ENCODE data around the gene ACP7. TPM values are rescaled to one million over a fixed set of nuclear protein-coding genes. Genes with fewer than 3 reads are reported as not detected.

ACP7 gene
- total and polyA plus RNA-seq, 8 donors = not detected

DNA sequence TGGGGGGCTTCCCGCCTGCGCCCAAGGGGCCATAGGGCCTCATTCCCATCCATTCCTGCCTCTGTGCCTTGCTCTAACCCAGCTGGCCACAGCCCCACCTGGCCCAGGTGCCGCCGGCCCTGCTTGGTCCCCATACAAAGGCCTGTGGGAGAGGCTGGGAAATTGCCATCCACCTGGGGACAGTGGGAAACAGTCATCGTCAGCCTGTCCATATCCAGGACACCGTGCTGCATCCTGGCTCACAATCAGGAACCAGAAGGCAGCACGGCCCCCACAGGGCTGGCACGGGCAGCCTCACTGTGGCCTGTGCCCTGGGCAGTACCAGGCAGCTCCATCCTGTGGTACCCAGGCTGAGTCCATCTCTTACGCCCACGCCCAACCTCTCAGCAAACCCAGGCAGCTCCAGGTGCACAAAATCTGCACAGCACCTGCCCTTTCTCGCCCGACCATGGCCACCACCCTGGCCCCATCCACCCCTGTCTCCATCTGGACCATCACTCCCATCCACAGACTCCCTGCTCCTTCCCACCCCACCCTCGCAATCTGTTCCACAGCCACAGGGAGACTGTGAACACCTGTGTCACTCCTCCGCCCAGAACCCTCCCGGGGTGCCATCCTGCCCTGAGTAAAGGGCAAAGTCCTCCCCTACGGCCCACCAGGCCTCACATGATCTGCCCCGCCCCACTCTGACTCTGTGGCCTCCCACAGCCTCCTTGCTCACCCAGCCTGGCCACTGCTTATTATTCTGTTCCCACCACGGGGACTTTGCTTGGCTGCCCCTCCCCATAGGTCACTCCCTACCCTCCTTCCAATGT lies 30.7 kb upstream of the ACP7 start:
- intact Hi-C loops (cut with DNase I; ENCODE audit: low total_unique reads) = no loop called here

DNA sequence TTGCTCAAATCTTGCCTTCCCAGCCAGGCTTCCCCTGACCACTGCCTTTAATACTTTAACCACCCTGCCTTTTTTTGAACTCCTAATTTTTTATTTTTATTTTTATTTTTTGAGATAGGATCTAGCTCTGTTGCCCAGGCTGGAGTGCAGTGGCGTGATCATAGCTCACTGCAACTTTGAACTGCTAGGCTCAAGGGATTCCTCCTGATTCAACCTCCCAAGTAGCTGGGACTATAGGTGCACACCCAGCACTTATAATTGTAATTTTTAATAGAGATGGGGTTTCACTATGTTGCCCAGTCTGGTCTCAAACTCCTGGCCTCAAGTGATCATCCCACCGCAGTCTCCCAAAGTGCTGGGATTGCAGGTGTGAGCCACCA lies 30.1 kb upstream of the ACP7 start:
- intact Hi-C loops (cut with DNase I; ENCODE audit: low total_unique reads) = no loop called here
- TF ChIP-seq EP300 (IDR thresholded peaks at IDR 0.05) (no peak), POLR2A (IDR thresholded peaks at IDR 0.05) (no peak), POLR2AphosphoS5 (IDR thresholded peaks at IDR 0.05) (no peak)
- TF ChIP-seq, protein P1, sequence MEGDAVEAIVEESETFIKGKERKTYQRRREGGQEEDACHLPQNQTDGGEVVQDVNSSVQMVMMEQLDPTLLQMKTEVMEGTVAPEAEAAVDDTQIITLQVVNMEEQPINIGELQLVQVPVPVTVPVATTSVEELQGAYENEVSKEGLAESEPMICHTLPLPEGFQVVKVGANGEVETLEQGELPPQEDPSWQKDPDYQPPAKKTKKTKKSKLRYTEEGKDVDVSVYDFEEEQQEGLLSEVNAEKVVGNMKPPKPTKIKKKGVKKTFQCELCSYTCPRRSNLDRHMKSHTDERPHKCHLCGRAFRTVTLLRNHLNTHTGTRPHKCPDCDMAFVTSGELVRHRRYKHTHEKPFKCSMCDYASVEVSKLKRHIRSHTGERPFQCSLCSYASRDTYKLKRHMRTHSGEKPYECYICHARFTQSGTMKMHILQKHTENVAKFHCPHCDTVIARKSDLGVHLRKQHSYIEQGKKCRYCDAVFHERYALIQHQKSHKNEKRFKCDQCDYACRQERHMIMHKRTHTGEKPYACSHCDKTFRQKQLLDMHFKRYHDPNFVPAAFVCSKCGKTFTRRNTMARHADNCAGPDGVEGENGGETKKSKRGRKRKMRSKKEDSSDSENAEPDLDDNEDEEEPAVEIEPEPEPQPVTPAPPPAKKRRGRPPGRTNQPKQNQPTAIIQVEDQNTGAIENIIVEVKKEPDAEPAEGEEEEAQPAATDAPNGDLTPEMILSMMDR (IDR thresholded peaks at IDR 0.05) = no peak
- H3K9me3 ChIP-seq = peaks cover 0 to 8% (median 3%) of the 10 kb centered on the region in 4 donors
- no peaks in the 10 kb centered on the region for H3K36me3 ChIP-seq
- no peak overlapping the region for H3K4me3 ChIP-seq
- H3K27me3 ChIP-seq = no peaks in the 10 kb centered on the region
- DNase-seq = no peak
- 60 to 87% (median 78%) methylated on average over 2 of the region's 2 CpGs for WGBS, 5 donors
- H3K4me1 ChIP-seq = peaks cover 0 to 7% (median 3%) of the 10 kb centered on the region in 4 donors
- H3K27ac ChIP-seq = peak overlapping the region in 1 of 5 donors; percentile 26

More for the DNA sequence above, 30.7 kb upstream of the ACP7 start:
- Histone ChIP-seq H3K4me3 (no peak overlapping the region), H3K4me1 (peaks cover 0 to 7% (median 3%) of the 10 kb centered on the region in 4 donors), H3K27ac (peak overlapping the region in 2 of 5 donors; percentile 16 to 29), H3K36me3 (no peaks in the 10 kb centered on the region), H3K27me3 (no peaks in the 10 kb centered on the region), H3K9me3 (peaks cover 0 to 8% (median 3%) of the 10 kb centered on the region in 4 donors)
- peak; percentile 59 to 76 for DNase-seq
- TF ChIP-seq, protein P1 (IDR thresholded peaks at IDR 0.05) = no peak
- TF ChIP-seq EP300 (IDR thresholded peaks at IDR 0.05) (no peak), POLR2A (IDR thresholded peaks at IDR 0.05) (no peak), POLR2AphosphoS5 (IDR thresholded peaks at IDR 0.05) (no peak)
- 47 to 59% (median 52%) methylated on average over 17 to 18 of the region's 18 CpGs for WGBS, 5 donors

DNA sequence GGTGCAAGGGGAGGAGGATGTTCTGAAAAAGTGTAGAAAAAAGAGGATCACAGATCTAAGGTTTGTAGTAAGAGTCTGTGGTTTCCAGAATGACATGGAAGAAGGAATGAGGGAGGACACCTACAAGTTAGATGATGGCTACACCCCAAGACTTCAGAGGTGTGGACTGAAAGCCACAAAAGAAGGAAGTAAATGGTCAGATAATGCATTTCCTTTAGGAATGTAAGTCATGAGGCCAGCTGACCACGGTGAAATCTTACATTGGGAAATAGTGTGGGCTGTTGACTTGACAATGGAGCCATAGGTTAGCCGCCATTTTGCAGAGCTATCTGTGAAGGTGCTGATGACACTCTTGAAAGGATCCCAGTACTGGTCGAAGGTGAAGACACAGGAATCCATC lies 26.6 kb upstream of the ACP7 start:
- no peak overlapping the region for H3K4me3 ChIP-seq
- no peaks in the 10 kb centered on the region for H3K36me3 ChIP-seq
- no peaks in the 10 kb centered on the region for H3K27me3 ChIP-seq
- H3K4me1 ChIP-seq = peaks cover 0 to 7% (median 3%) of the 10 kb centered on the region in 4 donors
- intact Hi-C loops (cut with DNase I; ENCODE audit: low total_unique reads) = no loop called here
- no peak overlapping the region for H3K27ac ChIP-seq
- peaks cover 0 to 8% (median 3%) of the 10 kb centered on the region in 4 donors for H3K9me3 ChIP-seq
- WGBS, 5 donors = 65 to 72% (median 70%) methylated on average over 3 of the region's 3 CpGs
- TF ChIP-seq POLR2A (IDR thresholded peaks at IDR 0.05) (no peak), EP300 (IDR thresholded peaks at IDR 0.05) (no peak), POLR2AphosphoS5 (IDR thresholded peaks at IDR 0.05) (no peak)
- TF ChIP-seq, protein P1 (IDR thresholded peaks at IDR 0.05) = no peak
- no peak for DNase-seq

DNA sequence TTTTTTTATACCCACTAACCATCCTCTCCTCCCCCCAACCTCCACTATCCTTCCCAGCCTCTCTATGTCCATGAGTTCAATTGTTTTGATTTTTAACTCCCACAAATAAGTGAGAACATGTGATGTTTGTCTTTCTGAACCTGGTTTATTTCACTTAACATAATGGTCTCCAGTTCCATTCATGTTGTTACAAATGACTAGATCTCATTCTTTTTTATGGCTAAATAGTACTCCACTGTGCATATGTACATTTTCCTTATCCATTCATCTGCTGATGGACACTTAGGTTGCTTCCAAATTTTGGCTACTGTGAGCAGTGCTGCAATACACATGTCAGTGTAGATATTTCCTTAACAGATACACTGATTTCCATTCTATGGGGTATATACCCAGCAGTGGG lies 24.9 kb upstream of the ACP7 start:
- no peak for DNase-seq
- Histone ChIP-seq H3K4me3 (no peak overlapping the region), H3K36me3 (no peaks in the 10 kb centered on the region), H3K27me3 (no peaks in the 10 kb centered on the region), H3K9me3 (peaks cover 0 to 7% (median 3%) of the 10 kb centered on the region in 4 donors), H3K4me1 (no peaks in the 10 kb centered on the region), H3K27ac (no peak overlapping the region)
- intact Hi-C loops (cut with DNase I; ENCODE audit: low total_unique reads) = no loop called here
- no peak for TF ChIP-seq POLR2AphosphoS5 (IDR thresholded peaks at IDR 0.05)
- TF ChIP-seq, protein P1 (IDR thresholded peaks at IDR 0.05) = no peak
- no peak for TF ChIP-seq POLR2A (IDR thresholded peaks at IDR 0.05)
- no peak for TF ChIP-seq EP300 (IDR thresholded peaks at IDR 0.05)
